IMR-90 (cell line): ENCODE results near the gene TRPM7. TPM values are rescaled to one million over a fixed set of nuclear protein-coding genes. Genes with fewer than 3 reads are reported as not detected.
A peak's percentile ranks its signal among the peaks of the same experiment; 100 is the strongest.

Experiments used
- ATAC-seq: fragments of 200-7000 bp; cut with Tn5 transposase; 2 replicates; pipeline ENCODE4 v1.9.1; 2020; ENCODE audit warnings: low read depth, mild to moderate bottlenecking, moderate library complexity
- BruUV-seq: library from RNA; stranded (reverse); fragments of 400-500 nt; replicated peaks from 2 replicates; lab custom pipeline; 2021; lab: Mats Ljungman, UMichigan
- CTCF ChIA-PET: fragments of 300-600 bp; formaldehyde crosslinking; extraction: SDS; loops from one replicate; lab custom pipeline; 2021; ENCODE audit warnings: antibody characterized with exemption; lab: Yijun Ruan, JAX
- POLR2A ChIA-PET: fragments of 300-600 bp; sonication (Branson Sonifier 250); formaldehyde crosslinking; loops from one replicate; lab custom pipeline; 2022; ENCODE audit warnings: antibody characterized with exemption; ENCODE audit not compliant: unreplicated experiment; lab: Charles Lee
- DNase-seq: peaks from one replicate; pipeline ENCODE4 v3.0.0; 2013
- H2AFZ ChIP-seq: replicated peaks from 2 replicates; pipeline ENCODE3; 2013; ENCODE audit warnings: low read length, mild to moderate bottlenecking; ENCODE audit not compliant: poor library complexity
- H2AK5ac ChIP-seq: 2 replicates; pipeline ENCODE4 v1.6.1; 2013; ENCODE audit warnings: low read depth, low read length, inconsistent platforms
- H2AK9ac ChIP-seq: replicated peaks from 2 replicates; pipeline ENCODE3; 2013; ENCODE audit warnings: mild to moderate bottlenecking, low read depth, low read length, moderate library complexity; ENCODE audit not compliant: poor library complexity
- H2BK120ac ChIP-seq: 2 replicates; pipeline ENCODE4 v1.6.1; 2013; ENCODE audit warnings: low read depth, low read length, inconsistent platforms
- H2BK15ac ChIP-seq: 3 replicates; pipeline ENCODE4 v1.6.1; 2013; ENCODE audit warnings: low read depth, low read length, inconsistent platforms
- H2BK20ac ChIP-seq: 2 replicates; pipeline ENCODE4 v1.6.1; 2013; ENCODE audit warnings: low read depth, mild to moderate bottlenecking, inconsistent platforms, low read length, moderate library complexity
- H2BK5ac ChIP-seq: 2 replicates; pipeline ENCODE4 v1.6.1; 2013; ENCODE audit warnings: mild to moderate bottlenecking, low read depth, low read length, inconsistent platforms; ENCODE audit not compliant: poor library complexity, severe bottlenecking
- H3K14ac ChIP-seq: replicated peaks from 2 replicates; pipeline ENCODE4 v1.6.1; 2013; ENCODE audit warnings: low read depth, low read length, inconsistent platforms
- H3K18ac ChIP-seq: 2 replicates; pipeline ENCODE4 v1.6.1; 2013; ENCODE audit warnings: low read depth, low read length, control low read depth
- H3K23ac ChIP-seq: 2 replicates; pipeline ENCODE4 v1.6.1; 2013; ENCODE audit warnings: low read depth, low read length, inconsistent platforms
- H3K27ac ChIP-seq: 2 replicates; pipeline ENCODE4 v1.5.1; 2013; ENCODE audit warnings: mild to moderate bottlenecking, control low read depth, low read length; ENCODE audit not compliant: insufficient read depth
- H3K27me3 ChIP-seq: 2 replicates; pipeline ENCODE4 v1.6.1; 2013; ENCODE audit warnings: low read length; ENCODE audit not compliant: control insufficient read depth, insufficient read depth
- H3K36me3 ChIP-seq: 2 replicates; pipeline ENCODE4 v1.6.1; 2013; ENCODE audit warnings: low read length, mixed read lengths; ENCODE audit not compliant: control insufficient read depth, insufficient read depth
- H3K4ac ChIP-seq: 2 replicates; pipeline ENCODE4 v1.6.1; 2013; ENCODE audit warnings: low read depth, low read length, inconsistent platforms
- H3K4me1 ChIP-seq: 2 replicates; pipeline ENCODE4 v1.6.1; 2013; ENCODE audit warnings: low read length, mixed read lengths; ENCODE audit not compliant: control insufficient read depth, insufficient read depth
- H3K4me2 ChIP-seq: 2 replicates; pipeline ENCODE4 v1.6.1; 2013; ENCODE audit warnings: low read depth, mild to moderate bottlenecking, control low read depth, low read length, moderate library complexity
- H3K4me3 ChIP-seq: 2 replicates; pipeline ENCODE4 v1.5.1; 2013; ENCODE audit warnings: low read depth, mild to moderate bottlenecking, control low read depth, low read length, moderate library complexity; ENCODE audit not compliant: insufficient read depth
- H3K56ac ChIP-seq: 2 replicates; pipeline ENCODE4 v1.6.1; 2013; ENCODE audit warnings: low read length, inconsistent platforms; ENCODE audit not compliant: insufficient read depth; ENCODE audit errors: extremely low read depth
- H3K79me1 ChIP-seq, 2 experiments: 2 replicates each; pipeline ENCODE4 v1.6.1; 2013; ENCODE audit warnings: low read length in 2 of 2, inconsistent platforms in 1 of 2, low read depth in 1 of 2
- H3K9ac ChIP-seq: 2 replicates; pipeline ENCODE4 v1.6.1; 2013; ENCODE audit warnings: low read depth, low read length, control low read depth
- H3K9me1 ChIP-seq: 2 replicates; pipeline ENCODE4 v1.6.1; 2013; ENCODE audit warnings: low read length, inconsistent platforms; ENCODE audit not compliant: insufficient read depth
- H3K9me3 ChIP-seq: 2 replicates; pipeline ENCODE4 v1.6.1; 2013; ENCODE audit warnings: low read length; ENCODE audit not compliant: control insufficient read depth, insufficient read depth
- H4K20me1 ChIP-seq: 2 replicates; pipeline ENCODE4 v1.6.1; 2013; ENCODE audit warnings: low read length, inconsistent platforms; ENCODE audit not compliant: insufficient read depth
- H4K5ac ChIP-seq: 2 replicates; pipeline ENCODE4 v1.6.1; 2013; ENCODE audit warnings: mild to moderate bottlenecking, low read depth, low read length, control low read depth
- H4K8ac ChIP-seq, 2 experiments: 2 replicates each; pipeline ENCODE4 v1.6.1; 2013; ENCODE audit warnings: low read depth in 2 of 2, low read length in 2 of 2, control low read depth in 1 of 2, inconsistent platforms in 1 of 2
- H4K91ac ChIP-seq: 2 replicates; pipeline ENCODE4 v1.6.1; 2013; ENCODE audit warnings: low read depth, low read length, inconsistent platforms; ENCODE audit not compliant: insufficient read depth
- BHLHE40 ChIP-seq: fragments of 150-350 bp; IDR thresholded peaks from 2 replicates; pipeline ENCODE4 v1.6.1; 2016; ENCODE audit warnings: mild to moderate bottlenecking, low read depth, low read length
- WGBS, 2 experiments: methylation state at CpG; one replicate each; pipeline versions ENCODE4 v1.1.5 to v1.1.7; 2013; ENCODE audit warnings: missing lambda C conversion rate in 2 of 2; ENCODE audit not compliant: insufficient read length in 1 of 2; ENCODE audit errors: extremely low coverage in 2 of 2; 5-methylcytosine and 5-hydroxymethylcytosine counted together
- dilution Hi-C: fragments of 300-500 bp; cut with HindIII; formaldehyde crosslinking; loops from one replicate; pipeline ENCODE4 v1.14.3; 2018; ENCODE audit warnings: low sequenced_read_pairs; ENCODE audit not compliant: unreplicated experiment
- in situ Hi-C: fragments of 300-500 bp; cut with MboI; formaldehyde crosslinking; loops from 3 replicates; pipeline ENCODE4 v1.14.3; 2019; ENCODE audit warnings: low sequenced_read_pairs, inconsistent platforms, mixed read lengths
- intact Hi-C: fragments of 100-400 bp; cut with micrococcal nuclease; formaldehyde crosslinking; loops from 2 replicates; pipeline ENCODE4 v1.10.0; 2022
- polyA plus RNA-seq, 3 experiments: library from polyadenylated mRNA; depleted of rRNA; stranded (reverse); fragments of >200 nt; gene quantifications; 2 replicates each; pipeline ENCODE4 v1.2.3, GENCODE V29; 2012; ENCODE audit warnings: low replicate concordance in 1 of 3
- total RNA-seq: library from RNA; depleted of rRNA; stranded (reverse); fragments of >200 nt; gene quantifications from 2 replicates; pipeline ENCODE4 v1.2.3, GENCODE V29; 2012

TRPM7 gene
- total and polyA plus RNA-seq, 2 of the 4 experiments (the other 2 are of a cell fraction): 10.6 to 27.8 TPM

DNA sequence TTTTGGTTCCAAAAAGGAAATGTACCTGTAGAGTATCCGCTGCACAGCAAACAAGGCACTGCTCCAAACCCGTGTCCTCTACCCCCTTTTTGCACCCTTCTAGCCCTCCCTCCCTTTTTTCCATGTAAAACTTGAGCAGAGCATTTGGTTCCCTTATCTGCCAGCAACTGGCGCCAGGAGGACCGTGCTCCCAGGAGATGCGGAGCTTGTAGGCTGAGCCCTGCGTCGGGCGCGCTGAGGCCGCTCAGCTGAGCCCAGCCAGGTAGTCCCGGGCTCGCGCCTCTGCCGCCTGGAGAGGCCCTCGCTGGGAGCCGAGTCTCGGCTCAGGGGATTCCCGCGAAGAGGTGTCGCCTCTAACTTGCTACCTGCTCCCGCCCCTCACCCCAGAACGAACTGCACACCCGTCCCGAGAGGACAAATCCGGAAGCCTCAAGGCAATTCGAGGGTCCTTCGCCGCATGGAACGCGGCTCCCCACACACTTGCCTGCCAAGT, 575 bp downstream of the TRPM7 start:
- no peaks in the 10 kb centered on the region; the same call in 1 of the 2 replicates for H3K9me1 ChIP-seq
- peak overlapping the region; percentile 47; the same call in 1 of the 3 replicates for H2BK15ac ChIP-seq
- peak overlapping the region; percentile 19 for H3K18ac ChIP-seq
- peak overlapping the region; percentile 20 for H4K91ac ChIP-seq
- peak overlapping the region; percentile 94 for H3K9ac ChIP-seq
- no peak for TF ChIP-seq BHLHE40
- peak overlapping the region; percentile 92 for H3K27ac ChIP-seq
- DNase-seq: peak; percentile 47
- peaks cover 9 to 56% of the 10 kb centered on the region in 2 experiments for H3K79me1 ChIP-seq
- H3K23ac ChIP-seq: peak overlapping the region; percentile 93
- peaks cover 25% of the 10 kb centered on the region for H4K20me1 ChIP-seq
- H4K5ac ChIP-seq: peak overlapping the region; percentile 55
- H3K27me3 ChIP-seq: no peaks in the 10 kb centered on the region
- H2BK20ac ChIP-seq: no peak overlapping the region
- 0% methylated on average over 12 of the region's 30 CpGs; no CpG with 5 or more reads in 1 of the 2 experiments for WGBS, 2 experiments
- H3K4me1 ChIP-seq: peaks cover 3% of the 10 kb centered on the region; the same call in 1 of the 2 replicates
- BruUV-seq: no TSS peak
- peak overlapping the region; percentile 79 to 96 for H4K8ac ChIP-seq
- CTCF ChIA-PET: interaction anchor here (0.5 to 1.1 kb wide), 2 partner anchors 45 to 191 kb away, joined by 3 to 4 read pairs; no protein-coding TSS in a partner anchor
- H2AK9ac ChIP-seq: peak overlapping the region; percentile 84
- dilution Hi-C loops: no loop called here
- 0 out of 2 replicates have a peak, but pooled peaks cover 2% of the 10 kb centered on the region for H3K36me3 ChIP-seq
- H2AK5ac ChIP-seq: peak overlapping the region; percentile 74
- peak overlapping the region; percentile 11; the same call in 1 of the 2 replicates for H2BK120ac ChIP-seq
- peak overlapping the region; percentile 97 for H3K4me2 ChIP-seq
- peak overlapping the region; percentile 53 for H3K14ac ChIP-seq
- H2BK5ac ChIP-seq: peak overlapping the region; percentile 59
- in situ Hi-C loops: no loop called here
- H3K56ac ChIP-seq: peak overlapping the region; percentile 67; the same call in 1 of the 2 replicates
- intact Hi-C loops: loop anchor here (2.0 kb wide), 1 partner anchor 79 kb away; the partner anchor contains the start of gene SPPL2A
- H3K4me3 ChIP-seq: peak overlapping the region; percentile 96
- H2AFZ ChIP-seq: peak overlapping the region; percentile 97
- POLR2A ChIA-PET: interaction anchor here (0.6 kb wide), 2 partner anchors 200 to 696 kb away, joined by 3 read pairs; no protein-coding TSS in a partner anchor
- no peaks in the 10 kb centered on the region for H3K9me3 ChIP-seq
- peak; percentile 60 for ATAC-seq
- peak overlapping the region; percentile 44 for H3K4ac ChIP-seq
